HG03469 (cell line): Measurements from ENCODE around the gene NLGN4X.
"Not testable (repeated sequence)": the region's sequence is repeated elsewhere in the genome, so short reads cannot be mapped to it uniquely, and the experiment has no call there.

Experiments
- ATAC-seq: cut with Tn5 transposase; IDR thresholded peaks from one replicate; pipeline ENCODE4 v1.9.1; 2021; ENCODE audit warnings: mild to moderate bottlenecking, moderate library complexity, moderate number of reproducible peaks; ENCODE audit not compliant: unreplicated experiment

The NLGN4X gene

GRCh38 chrX:6015423-6015822, 213.2 kb downstream of the NLGN4X start:
- ATAC-seq, result no peak

- no peak for ATAC-seq
These were observed 216.3 kb downstream of the NLGN4X start for GRCh38 chrX:6012357-6012756.

GRCh38 chrX:6005856-6006255, 222.8 kb downstream of the NLGN4X start:
- no peak for ATAC-seq

- no peak for ATAC-seq
These were observed 224.1 kb downstream of the NLGN4X start for GRCh38 chrX:6004529-6004928.

GRCh38 chrX:6002056-6002455, 226.6 kb downstream of the NLGN4X start:
- no peak for ATAC-seq

GRCh38 chrX:5998901-5999300, 229.8 kb downstream of the NLGN4X start:
- ATAC-seq, result no peak

DNA sequence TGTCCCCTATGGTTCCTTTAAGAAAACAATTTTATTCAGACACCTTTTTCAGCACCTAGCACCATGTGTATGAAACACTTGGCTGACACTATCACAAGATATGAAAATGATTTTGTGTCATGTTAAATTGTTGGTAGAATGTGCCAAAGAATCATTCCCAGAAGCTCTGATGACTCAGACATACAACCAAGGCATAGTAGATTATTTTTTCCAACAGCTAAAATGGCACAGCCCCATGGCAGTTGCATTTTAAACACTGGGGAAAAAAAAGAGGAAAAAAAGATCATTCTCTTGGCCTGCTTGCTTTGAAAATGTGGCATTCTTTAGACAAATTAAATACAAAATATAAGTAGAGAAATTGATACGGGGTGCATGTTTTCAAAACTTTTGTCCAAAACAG, 230.2 kb downstream of the NLGN4X start:
- ATAC-seq, result no peak

GRCh38 chrX:5991393-5991792, 237.3 kb downstream of the NLGN4X start:
- ATAC-seq, result no peak

DNA sequence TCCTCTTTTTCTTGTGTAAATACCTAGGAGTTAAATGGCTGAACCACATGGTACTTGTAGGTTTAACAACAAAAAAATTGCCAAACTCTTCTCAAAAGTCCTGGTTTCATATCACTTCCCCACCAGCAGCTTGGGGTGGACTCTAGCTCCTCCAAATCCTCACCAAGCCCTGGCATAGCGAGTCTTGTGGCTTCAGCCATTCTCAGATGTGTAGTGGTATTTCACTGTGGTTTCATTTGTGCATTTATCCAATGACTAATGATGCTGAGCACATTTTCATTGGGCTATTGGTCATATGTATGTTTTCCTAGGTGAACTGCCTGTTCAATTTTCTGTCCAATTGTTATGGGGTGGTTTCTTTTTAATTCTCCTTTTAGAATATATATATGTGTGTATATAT, 249.3 kb downstream of the NLGN4X start:
- ATAC-seq, result no peak

- no peak for ATAC-seq
These were observed 252.3 kb downstream of the NLGN4X start for GRCh38 chrX:5976332-5976731.

- no peak for ATAC-seq
These were observed 257.4 kb downstream of the NLGN4X start for GRCh38 chrX:5971300-5971699.

GRCh38 chrX:5965406-5965805, 263.3 kb downstream of the NLGN4X start:
- ATAC-seq, result no peak

- ATAC-seq, result no peak
These were observed 269.4 kb downstream of the NLGN4X start for GRCh38 chrX:5959286-5959685.

GRCh38 chrX:5958523-5958922, 270.1 kb downstream of the NLGN4X start:
- no peak for ATAC-seq

- no peak for ATAC-seq
These were observed 271.2 kb downstream of the NLGN4X start for GRCh38 chrX:5957506-5957905.

- ATAC-seq, result no peak
These were observed 292.2 kb downstream of the NLGN4X start for GRCh38 chrX:5936438-5936837.

- no peak for ATAC-seq
These were observed 300.4 kb downstream of the NLGN4X start for GRCh38 chrX:5928224-5928623.

GRCh38 chrX:5916945-5917344, 311.7 kb downstream of the NLGN4X start:
- no peak for ATAC-seq

- ATAC-seq, result no peak
These were observed 312.9 kb downstream of the NLGN4X start for GRCh38 chrX:5915783-5916182.

GRCh38 chrX:5907207-5907606, 321.5 kb downstream of the NLGN4X start:
- no peak for ATAC-seq

DNA sequence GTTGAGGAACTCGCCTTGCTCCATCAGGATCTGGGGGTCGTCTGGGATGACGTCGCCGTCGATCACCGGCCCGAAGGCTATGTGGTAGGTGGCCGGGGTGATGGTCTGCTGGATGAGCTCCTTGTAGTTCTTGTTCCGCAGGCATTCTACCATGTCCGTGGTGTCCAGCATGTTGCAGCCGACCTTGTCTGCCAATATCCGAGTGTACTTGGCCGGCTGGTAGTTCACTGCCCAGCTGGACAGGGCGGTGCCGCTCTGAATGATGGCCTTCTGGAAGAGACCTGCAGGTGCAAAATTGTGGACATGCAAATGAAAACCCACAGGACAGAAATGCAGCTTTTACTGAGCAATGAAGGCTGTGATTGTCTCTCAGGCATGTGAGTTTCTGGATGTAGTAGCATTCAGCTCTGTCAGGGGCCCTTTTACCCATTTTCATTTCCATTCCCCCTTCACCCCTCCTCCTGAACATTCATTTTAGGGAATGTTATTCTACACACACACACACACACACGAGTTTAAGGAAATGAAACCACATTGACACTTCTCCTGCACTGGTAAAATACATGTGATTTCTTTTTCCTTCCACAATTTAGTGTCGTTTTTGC, 325.0 kb downstream of the NLGN4X start:
- ATAC-seq, result not testable (repeated sequence)

GRCh38 chrX:5898463-5898862, 330.2 kb downstream of the NLGN4X start:
- ATAC-seq, result no peak

DNA sequence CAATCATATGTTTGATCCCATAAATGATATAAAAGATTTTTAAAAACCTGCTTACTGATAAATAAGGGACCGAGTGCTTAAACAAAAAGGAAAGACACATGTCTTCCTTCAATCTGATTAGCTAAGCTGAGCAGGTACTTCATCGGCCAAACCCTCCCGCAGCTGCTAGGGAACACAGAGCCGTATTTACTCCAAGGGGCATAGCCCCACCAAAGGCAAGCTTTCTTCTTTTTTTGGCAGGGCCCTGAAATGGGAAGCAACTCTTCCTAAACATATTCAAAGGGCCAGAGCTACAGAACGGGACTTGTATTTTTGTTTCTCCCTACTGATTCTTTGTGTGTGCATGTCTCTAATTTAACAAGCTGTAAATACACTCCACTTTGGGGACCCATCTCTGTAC, 337.3 kb downstream of the NLGN4X start:
- ATAC-seq, result no peak
